ENCODE results near the gene ROPN1B.
"Not testable (repeated sequence)": the region's sequence is repeated elsewhere in the genome, so short reads cannot be mapped to it uniquely, and the experiment has no call there.

ROPN1B gene

DNA sequence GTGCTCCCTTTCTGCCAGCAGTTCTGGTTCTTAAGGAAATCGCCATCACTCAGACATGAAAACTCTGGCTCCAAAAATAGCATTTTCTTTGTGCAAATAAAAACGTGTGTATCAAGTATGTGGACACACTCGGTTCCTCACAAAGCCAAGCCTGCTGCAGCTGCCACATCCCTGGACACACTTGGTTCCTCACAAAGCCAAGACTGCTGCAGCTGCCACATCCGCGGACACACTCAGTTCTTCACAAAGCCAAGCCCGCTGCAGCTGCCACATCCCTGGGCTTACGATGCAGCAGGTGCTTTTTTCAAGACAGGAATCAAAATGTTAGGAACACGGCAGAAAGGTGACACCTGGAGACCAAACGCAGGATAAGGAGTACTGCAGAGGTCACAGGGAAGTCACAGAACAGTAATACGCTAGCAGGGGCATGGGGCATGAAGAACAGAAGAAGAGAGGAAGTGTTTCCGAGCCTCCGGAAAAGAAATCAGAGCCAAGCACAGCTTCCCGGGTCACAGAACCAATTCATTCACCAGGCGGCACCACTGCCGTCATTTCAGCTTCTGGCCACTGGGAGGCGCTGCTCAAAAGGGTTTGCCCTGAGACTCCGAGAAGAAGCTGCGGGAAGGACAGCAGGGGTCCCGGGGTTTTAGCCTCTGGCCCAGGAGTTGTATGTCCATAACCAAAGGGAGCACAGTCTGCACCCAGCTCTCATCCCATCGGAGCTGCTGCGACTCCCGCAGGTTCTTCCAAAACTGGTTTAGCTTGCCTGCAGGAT is 40.0 kb upstream of the ROPN1B start:
- H3K36me3 ChIP-seq (ENCODE audit: low read length); H3F3A ChIP-seq (ENCODE audit: insufficient read depth); H3K9ac ChIP-seq (ENCODE audit: low read length); H3K27me3 ChIP-seq (ENCODE audit: low read length); H3K9me3 ChIP-seq (ENCODE audit: insufficient read depth, low read length); H4K20me1 ChIP-seq (ENCODE audit: low read depth, low read length); H3K9me2 ChIP-seq (replicated peaks; ENCODE audit: insufficient read depth, low read length); H3K79me2 ChIP-seq (ENCODE audit: insufficient read depth, low read length); H3K4me2 ChIP-seq (ENCODE audit: low read depth, low read length, poor library complexity, severe bottlenecking); H3K27ac ChIP-seq (ENCODE audit: low read depth, low read length); H2AFZ ChIP-seq (ENCODE audit: low read depth, low read length, severe bottlenecking); H3K4me3 ChIP-seq (ENCODE audit: insufficient read depth, low read length, poor library complexity, severe bottlenecking): not testable (repeated sequence)
- TF ChIP-seq, protein P1, sequence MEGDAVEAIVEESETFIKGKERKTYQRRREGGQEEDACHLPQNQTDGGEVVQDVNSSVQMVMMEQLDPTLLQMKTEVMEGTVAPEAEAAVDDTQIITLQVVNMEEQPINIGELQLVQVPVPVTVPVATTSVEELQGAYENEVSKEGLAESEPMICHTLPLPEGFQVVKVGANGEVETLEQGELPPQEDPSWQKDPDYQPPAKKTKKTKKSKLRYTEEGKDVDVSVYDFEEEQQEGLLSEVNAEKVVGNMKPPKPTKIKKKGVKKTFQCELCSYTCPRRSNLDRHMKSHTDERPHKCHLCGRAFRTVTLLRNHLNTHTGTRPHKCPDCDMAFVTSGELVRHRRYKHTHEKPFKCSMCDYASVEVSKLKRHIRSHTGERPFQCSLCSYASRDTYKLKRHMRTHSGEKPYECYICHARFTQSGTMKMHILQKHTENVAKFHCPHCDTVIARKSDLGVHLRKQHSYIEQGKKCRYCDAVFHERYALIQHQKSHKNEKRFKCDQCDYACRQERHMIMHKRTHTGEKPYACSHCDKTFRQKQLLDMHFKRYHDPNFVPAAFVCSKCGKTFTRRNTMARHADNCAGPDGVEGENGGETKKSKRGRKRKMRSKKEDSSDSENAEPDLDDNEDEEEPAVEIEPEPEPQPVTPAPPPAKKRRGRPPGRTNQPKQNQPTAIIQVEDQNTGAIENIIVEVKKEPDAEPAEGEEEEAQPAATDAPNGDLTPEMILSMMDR (IDR thresholded peaks at IDR 0.05; ENCODE audit: insufficient read depth, low read length, poor library complexity, severe bottlenecking) = peak; percentile 13

DNA sequence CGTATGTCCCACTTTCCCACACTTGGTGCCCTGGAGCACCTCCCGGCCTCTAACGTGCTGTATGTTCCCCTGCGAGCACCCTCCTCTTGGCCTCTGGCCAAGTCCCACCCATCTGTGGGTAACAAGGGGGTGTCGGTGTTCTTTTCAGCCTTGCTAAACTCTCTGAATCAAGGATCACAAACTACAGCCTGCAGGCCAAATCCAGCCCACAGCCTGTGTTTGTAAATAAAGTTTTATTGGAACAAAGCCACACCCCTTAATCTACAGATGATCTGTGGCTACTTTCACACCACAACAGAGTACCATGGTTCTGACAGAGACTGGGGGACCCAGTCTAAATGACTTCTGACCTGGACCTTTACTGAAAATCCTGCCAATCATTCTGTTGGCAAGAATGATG is 39.2 kb upstream of the ROPN1B start:
- H3F3A ChIP-seq (ENCODE audit: insufficient read depth); H3K9me3 ChIP-seq (ENCODE audit: insufficient read depth, low read length); H3K79me2 ChIP-seq (ENCODE audit: insufficient read depth, low read length); H3K36me3 ChIP-seq (ENCODE audit: low read length); H4K20me1 ChIP-seq (ENCODE audit: low read depth, low read length); H3K9ac ChIP-seq (ENCODE audit: low read length); H3K4me2 ChIP-seq (ENCODE audit: low read depth, low read length, poor library complexity, severe bottlenecking); H3K9me2 ChIP-seq (replicated peaks; ENCODE audit: insufficient read depth, low read length); H2AFZ ChIP-seq (ENCODE audit: low read depth, low read length, severe bottlenecking); H3K27ac ChIP-seq (ENCODE audit: low read depth, low read length); H3K27me3 ChIP-seq (ENCODE audit: low read length); H3K4me3 ChIP-seq (ENCODE audit: insufficient read depth, low read length, poor library complexity, severe bottlenecking): not testable (repeated sequence)

DNA sequence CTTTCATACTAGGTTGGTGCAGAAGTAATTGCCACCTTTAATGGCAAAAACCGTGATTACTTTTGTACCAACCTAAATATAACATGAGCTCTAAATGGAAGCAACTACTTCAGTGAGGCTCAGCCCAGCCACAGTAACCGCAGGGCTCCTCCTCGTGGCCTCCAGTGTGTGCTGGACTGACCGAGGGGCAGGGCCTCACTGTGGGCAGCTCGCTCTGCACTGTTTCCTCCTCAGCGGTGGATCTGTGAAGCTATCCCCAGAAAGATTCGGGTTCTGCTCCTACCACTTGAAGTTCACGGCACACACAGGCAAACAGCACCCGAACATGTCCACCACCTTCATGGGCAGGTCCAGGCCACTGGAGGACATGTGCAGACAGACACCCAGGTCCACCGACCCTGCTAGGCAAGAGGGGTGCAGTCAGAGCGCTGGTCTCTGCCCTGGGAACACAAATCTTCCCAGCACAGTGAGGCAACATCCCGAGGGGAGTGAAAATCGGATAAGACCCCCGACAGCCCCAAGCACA is 37.6 kb upstream of the ROPN1B start:
- H3K27ac ChIP-seq (ENCODE audit: low read depth, low read length); H3K9me2 ChIP-seq (replicated peaks; ENCODE audit: insufficient read depth, low read length); H3K9me3 ChIP-seq (ENCODE audit: insufficient read depth, low read length); H3F3A ChIP-seq (ENCODE audit: insufficient read depth); H4K20me1 ChIP-seq (ENCODE audit: low read depth, low read length); H3K79me2 ChIP-seq (ENCODE audit: insufficient read depth, low read length); H3K4me3 ChIP-seq (ENCODE audit: insufficient read depth, low read length, poor library complexity, severe bottlenecking); H3K36me3 ChIP-seq (ENCODE audit: low read length); H3K4me2 ChIP-seq (ENCODE audit: low read depth, low read length, poor library complexity, severe bottlenecking); H3K27me3 ChIP-seq (ENCODE audit: low read length); H3K9ac ChIP-seq (ENCODE audit: low read length); H2AFZ ChIP-seq (ENCODE audit: low read depth, low read length, severe bottlenecking): not testable (repeated sequence)

DNA sequence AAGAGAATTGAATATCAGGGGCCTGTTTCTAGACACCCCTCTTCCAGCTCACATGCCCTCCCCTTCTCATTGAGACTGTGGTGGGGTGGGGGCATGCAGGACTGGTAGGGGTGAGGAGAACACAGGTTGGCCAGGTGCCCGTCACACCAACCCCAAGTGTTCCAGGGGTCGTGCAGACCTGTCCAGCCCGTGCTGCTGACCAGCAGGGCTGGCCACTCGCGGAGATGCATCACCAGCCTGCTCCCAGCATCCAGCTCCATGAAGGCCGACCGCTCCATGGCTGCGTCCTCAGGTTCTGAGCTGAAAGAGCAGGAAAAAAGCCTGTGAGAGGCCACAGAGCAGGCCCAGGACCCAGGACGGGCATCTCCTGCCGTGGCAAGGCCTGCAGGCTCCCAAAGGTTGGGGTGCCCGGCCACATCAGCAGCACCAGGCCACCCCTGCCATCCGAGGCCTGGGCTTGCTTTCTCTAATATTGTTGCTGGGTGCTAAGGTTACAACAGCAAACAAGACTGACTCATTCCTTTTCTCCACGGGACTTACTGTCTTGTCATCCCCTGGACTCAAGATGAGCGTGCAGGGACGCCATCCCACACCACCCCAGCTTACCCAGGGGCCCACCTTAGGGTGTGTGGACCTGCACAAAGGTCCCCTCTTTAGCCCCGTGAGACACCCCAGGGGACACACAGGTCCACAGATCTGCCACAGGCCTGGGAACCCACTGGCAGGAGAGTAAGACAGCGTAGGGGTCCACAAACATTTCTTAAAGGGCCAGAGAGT is 35.4 kb upstream of the ROPN1B start:
- H2AFZ ChIP-seq (ENCODE audit: low read depth, low read length, severe bottlenecking) = not testable (repeated sequence)

DNA sequence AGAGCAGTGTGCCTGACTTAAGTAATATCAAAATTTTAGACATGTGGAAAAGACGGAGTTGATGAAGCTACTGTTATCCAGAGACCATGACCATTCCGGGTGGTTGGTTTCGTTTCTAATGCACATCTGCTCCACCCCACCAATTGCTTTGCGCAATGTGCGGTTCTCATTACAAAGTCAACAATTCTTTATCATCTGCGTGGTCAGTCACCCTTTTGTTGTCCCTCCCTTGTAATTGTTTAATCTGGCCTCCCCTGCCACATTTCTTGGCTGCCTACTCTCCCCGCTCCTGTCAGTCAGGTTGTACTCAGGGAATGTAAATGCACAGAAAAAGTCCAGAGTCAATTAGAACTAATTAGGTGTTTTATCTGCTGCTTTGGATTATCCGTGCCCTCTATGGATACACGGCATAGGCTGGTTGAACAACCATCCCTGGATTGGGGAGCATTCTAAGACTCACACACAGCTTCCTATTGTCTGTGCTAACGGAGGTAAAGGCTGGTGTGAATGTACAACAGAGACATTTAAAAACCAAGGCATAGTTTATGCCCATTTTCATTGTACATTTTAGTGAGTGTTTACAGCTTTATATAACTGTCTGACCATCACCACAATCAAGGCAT is 33.6 kb upstream of the ROPN1B start:
- not testable (repeated sequence) for H3K27ac ChIP-seq (ENCODE audit: low read depth, low read length); H3K27me3 ChIP-seq (ENCODE audit: low read length); H3K4me3 ChIP-seq (ENCODE audit: insufficient read depth, low read length, poor library complexity, severe bottlenecking); H4K20me1 ChIP-seq (ENCODE audit: low read depth, low read length); H3K9me2 ChIP-seq (replicated peaks; ENCODE audit: insufficient read depth, low read length); H3K9me3 ChIP-seq (ENCODE audit: insufficient read depth, low read length); H3K9ac ChIP-seq (ENCODE audit: low read length); H3K36me3 ChIP-seq (ENCODE audit: low read length); H3K79me2 ChIP-seq (ENCODE audit: insufficient read depth, low read length); H3F3A ChIP-seq (ENCODE audit: insufficient read depth); H2AFZ ChIP-seq (ENCODE audit: low read depth, low read length, severe bottlenecking); H3K4me2 ChIP-seq (ENCODE audit: low read depth, low read length, poor library complexity, severe bottlenecking)

More for the DNA sequence above, 35.4 kb upstream of the ROPN1B start:
- H4K20me1 ChIP-seq (ENCODE audit: low read depth, low read length); H3K27ac ChIP-seq (ENCODE audit: low read depth, low read length); H3K9me2 ChIP-seq (replicated peaks; ENCODE audit: insufficient read depth, low read length); H3K9ac ChIP-seq (ENCODE audit: low read length); H3K79me2 ChIP-seq (ENCODE audit: insufficient read depth, low read length); H3K4me2 ChIP-seq (ENCODE audit: low read depth, low read length, poor library complexity, severe bottlenecking); H3K4me3 ChIP-seq (ENCODE audit: insufficient read depth, low read length, poor library complexity, severe bottlenecking); H3K27me3 ChIP-seq (ENCODE audit: low read length); H3K36me3 ChIP-seq (ENCODE audit: low read length); H3F3A ChIP-seq (ENCODE audit: insufficient read depth); H3K9me3 ChIP-seq (ENCODE audit: insufficient read depth, low read length): not testable (repeated sequence)

DNA sequence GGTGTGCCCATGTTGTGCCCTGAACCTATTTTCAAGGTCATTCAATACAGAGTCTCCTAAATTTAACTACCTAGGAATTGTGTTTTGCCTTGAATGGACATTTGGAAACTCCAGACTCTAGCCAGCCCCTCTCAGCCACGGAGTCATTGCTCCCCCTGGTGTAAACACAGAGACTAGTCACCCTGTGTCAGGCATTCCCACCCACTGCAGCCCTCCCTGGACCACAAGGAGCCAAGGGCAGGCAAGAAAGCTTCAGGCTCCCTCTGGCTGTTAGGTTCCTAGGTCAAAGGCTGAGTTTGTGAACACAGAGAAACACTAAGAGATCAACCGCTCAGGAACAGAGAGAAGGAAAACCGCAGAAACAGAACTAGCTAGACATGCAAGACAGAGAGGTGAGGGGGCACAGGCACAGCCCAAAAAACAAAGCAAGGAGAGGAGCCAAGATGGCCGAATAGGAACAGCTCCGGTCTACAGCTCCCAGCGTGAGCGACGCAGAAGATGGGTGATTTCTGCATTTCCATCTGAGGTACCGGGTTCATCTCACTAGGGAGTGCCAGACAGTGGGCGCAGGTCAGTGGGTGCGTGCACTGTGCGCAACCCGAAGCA is 32.7 kb upstream of the ROPN1B start:
- not testable (repeated sequence) for H3K9ac ChIP-seq (ENCODE audit: low read length); H3K27ac ChIP-seq (ENCODE audit: low read depth, low read length); H3K4me3 ChIP-seq (ENCODE audit: insufficient read depth, low read length, poor library complexity, severe bottlenecking); H3K27me3 ChIP-seq (ENCODE audit: low read length); H3K36me3 ChIP-seq (ENCODE audit: low read length); H3K9me2 ChIP-seq (replicated peaks; ENCODE audit: insufficient read depth, low read length); H3F3A ChIP-seq (ENCODE audit: insufficient read depth); H3K9me3 ChIP-seq (ENCODE audit: insufficient read depth, low read length); H3K79me2 ChIP-seq (ENCODE audit: insufficient read depth, low read length); H2AFZ ChIP-seq (ENCODE audit: low read depth, low read length, severe bottlenecking); H4K20me1 ChIP-seq (ENCODE audit: low read depth, low read length); H3K4me2 ChIP-seq (ENCODE audit: low read depth, low read length, poor library complexity, severe bottlenecking)

DNA sequence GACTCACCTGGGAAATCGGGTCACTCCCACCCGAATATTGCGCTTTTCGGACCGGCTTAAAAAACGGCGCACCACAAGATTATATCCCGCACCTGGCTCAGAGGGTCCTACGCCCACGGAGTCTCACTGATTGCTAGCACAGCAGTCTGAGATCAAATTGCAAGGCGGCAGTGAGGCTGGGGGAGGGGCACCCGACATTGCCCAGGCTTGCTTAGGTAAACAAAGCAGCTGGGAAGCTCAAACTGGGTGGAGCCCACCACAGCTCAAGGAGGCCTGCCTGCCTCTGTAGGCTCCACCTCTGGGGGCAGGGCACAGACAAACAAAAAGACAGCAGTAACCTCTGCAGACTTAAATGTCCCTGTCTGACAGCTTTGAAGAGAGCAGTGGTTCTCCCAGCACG is 32.1 kb upstream of the ROPN1B start:
- H2AFZ ChIP-seq (ENCODE audit: low read depth, low read length, severe bottlenecking); H3K9me3 ChIP-seq (ENCODE audit: insufficient read depth, low read length); H3K27me3 ChIP-seq (ENCODE audit: low read length); H3K4me2 ChIP-seq (ENCODE audit: low read depth, low read length, poor library complexity, severe bottlenecking); H3K9me2 ChIP-seq (replicated peaks; ENCODE audit: insufficient read depth, low read length); H3K9ac ChIP-seq (ENCODE audit: low read length); H3F3A ChIP-seq (ENCODE audit: insufficient read depth); H3K79me2 ChIP-seq (ENCODE audit: insufficient read depth, low read length); H4K20me1 ChIP-seq (ENCODE audit: low read depth, low read length); H3K36me3 ChIP-seq (ENCODE audit: low read length); H3K27ac ChIP-seq (ENCODE audit: low read depth, low read length); H3K4me3 ChIP-seq (ENCODE audit: insufficient read depth, low read length, poor library complexity, severe bottlenecking): not testable (repeated sequence)
